SU-DHL-6 (cell line): ENCODE data around the gene REXO5.

Source experiments
- H2AFZ ChIP-seq: fragments of 200-600 bp; sonication (generic); 2 replicates; pipeline ENCODE4 v1.6.1; 2014; ENCODE audit warnings: low read depth, mild to moderate bottlenecking, moderate library complexity, mixed read lengths, antibody characterized with exemption, low read length; ENCODE audit not compliant: severe bottlenecking
- H3F3A ChIP-seq: fragments of 200-600 bp; shearing (Covaris generic); 2 replicates; pipeline ENCODE4 v1.6.0; 2016; ENCODE audit warnings: antibody characterized with exemption, mild to moderate bottlenecking; ENCODE audit not compliant: insufficient read depth
- H3K27ac ChIP-seq: fragments of 200-600 bp; sonication (generic); 2 replicates; pipeline ENCODE4 v1.5.1; 2016; ENCODE audit warnings: low read depth, mild to moderate bottlenecking, low read length, moderate library complexity, mixed read lengths
- H3K27me3 ChIP-seq: fragments of 200-600 bp; sonication (generic), shearing (Covaris generic); 2 replicates; pipeline ENCODE4 v1.6.0; 2014; ENCODE audit warnings: mild to moderate bottlenecking, low read length
- H3K36me3 ChIP-seq: fragments of 200-600 bp; sonication (generic); 2 replicates; pipeline ENCODE4 v1.6.1; 2014; ENCODE audit warnings: mild to moderate bottlenecking, low read length, mixed read lengths
- H3K4me2 ChIP-seq: fragments of 300-600, 200-600 bp; shearing (Covaris generic), sonication (generic); 2 replicates; pipeline ENCODE4 v1.6.0; 2014; ENCODE audit warnings: low read length, low read depth, mild to moderate bottlenecking; ENCODE audit not compliant: poor library complexity, severe bottlenecking
- H3K4me3 ChIP-seq: fragments of 200-600 bp; sonication (generic); 2 replicates; pipeline ENCODE4 v1.5.1; 2014; ENCODE audit warnings: antibody characterized with exemption, low read length, mild to moderate bottlenecking, mixed read lengths; ENCODE audit not compliant: insufficient read depth, poor library complexity, severe bottlenecking
- H3K79me2 ChIP-seq: fragments of 200-600 bp; sonication (generic); 2 replicates; pipeline ENCODE4 v1.6.1; 2014; ENCODE audit warnings: mild to moderate bottlenecking, low read length, moderate library complexity; ENCODE audit not compliant: insufficient read depth
- H3K9ac ChIP-seq: fragments of 200-600 bp; sonication (generic); 2 replicates; pipeline ENCODE4 v1.7.0; 2014; ENCODE audit warnings: mild to moderate bottlenecking, low read length
- H3K9me2 ChIP-seq: fragments of 200-600 bp; sonication (generic); replicated peaks from 2 replicates; pipeline ENCODE4 v1.6.1; 2014; ENCODE audit warnings: low read length; ENCODE audit not compliant: insufficient read depth
- H3K9me3 ChIP-seq: fragments of 200-600 bp; sonication (generic); 2 replicates; pipeline ENCODE4 v1.6.1; 2014; ENCODE audit warnings: low read length, mixed read lengths; ENCODE audit not compliant: insufficient read depth
- H4K20me1 ChIP-seq: fragments of 200-600 bp; sonication (generic); 2 replicates; pipeline ENCODE4 v1.6.1; 2014; ENCODE audit warnings: low read depth, mild to moderate bottlenecking, antibody characterized with exemption, low read length, moderate library complexity, mixed read lengths
- CTCF ChIP-seq: fragments of 200-600 bp; sonication (generic); IDR thresholded peaks from one replicate; pipeline ENCODE4 v1.5.1; 2017; ENCODE audit warnings: antibody characterized with exemption, mild to moderate bottlenecking, low read length, moderate library complexity; ENCODE audit not compliant: insufficient read depth, poor library complexity, severe bottlenecking
- EZH2phosphoT487 ChIP-seq: fragments of 200-600 bp; sonication (generic), shearing (Covaris generic); conservative IDR thresholded peaks from 2 replicates; pipeline ENCODE4 v1.6.1; 2018; ENCODE audit warnings: mild to moderate bottlenecking, antibody characterized with exemption, low read length, moderate library complexity, mixed read lengths

Gene REXO5

GRCh38 chr16:20773679-20774078 lies 32.6 kb upstream of the REXO5 start:
- no peak for TF ChIP-seq CTCF
- TF ChIP-seq EZH2phosphoT487: no peak
- H3K36me3 ChIP-seq: no peaks in the 10 kb centered on the region
- no peak overlapping the region for H3K27ac ChIP-seq
- H3K9ac ChIP-seq: no peak overlapping the region
- H4K20me1 ChIP-seq: no peaks in the 10 kb centered on the region
- no peaks in the 10 kb centered on the region for H3K9me3 ChIP-seq
- no peak overlapping the region for H3K4me3 ChIP-seq
- H3K4me2 ChIP-seq: no peak overlapping the region
- H3K27me3 ChIP-seq: no peaks in the 10 kb centered on the region
- H3F3A ChIP-seq: no peaks in the 10 kb centered on the region
- H3K79me2 ChIP-seq: no peaks in the 10 kb centered on the region
- no peaks in the 10 kb centered on the region for H3K9me2 ChIP-seq
- no peak overlapping the region for H2AFZ ChIP-seq

GRCh38 chr16:20774703-20775362 lies 31.5 kb upstream of the REXO5 start:
- no peak overlapping the region for H3K9ac ChIP-seq
- H3K9me2 ChIP-seq: no peaks in the 10 kb centered on the region
- no peak overlapping the region for H2AFZ ChIP-seq
- H3K4me3 ChIP-seq: no peak overlapping the region
- no peak overlapping the region for H3K4me2 ChIP-seq
- H3F3A ChIP-seq: no peaks in the 10 kb centered on the region
- no peaks in the 10 kb centered on the region for H3K79me2 ChIP-seq
- no peaks in the 10 kb centered on the region for H3K36me3 ChIP-seq
- no peaks in the 10 kb centered on the region for H3K27me3 ChIP-seq
- no peaks in the 10 kb centered on the region for H4K20me1 ChIP-seq
- no peak overlapping the region for H3K27ac ChIP-seq
- no peaks in the 10 kb centered on the region for H3K9me3 ChIP-seq
- TF ChIP-seq EZH2phosphoT487: no peak
- TF ChIP-seq CTCF: peak; percentile 85

- H3K9ac ChIP-seq: no peak overlapping the region
- no peaks in the 10 kb centered on the region for H3F3A ChIP-seq
- H3K27ac ChIP-seq: no peak overlapping the region
- no peaks in the 10 kb centered on the region for H3K79me2 ChIP-seq
- no peak overlapping the region for H3K4me3 ChIP-seq
- no peaks in the 10 kb centered on the region for H4K20me1 ChIP-seq
- H3K9me2 ChIP-seq: no peaks in the 10 kb centered on the region
- no peaks in the 10 kb centered on the region for H3K9me3 ChIP-seq
- no peak overlapping the region for H2AFZ ChIP-seq
- TF ChIP-seq EZH2phosphoT487 (no peak), CTCF (no peak)
- no peaks in the 10 kb centered on the region; the same call in 1 of the 2 replicates for H3K36me3 ChIP-seq
- no peak overlapping the region for H3K4me2 ChIP-seq
- H3K27me3 ChIP-seq: no peaks in the 10 kb centered on the region
Observed at GRCh38 chr16:20781697-20782096, 24.6 kb upstream of the REXO5 start.
